ENCODE data around the gene ULK4.

DNA sequence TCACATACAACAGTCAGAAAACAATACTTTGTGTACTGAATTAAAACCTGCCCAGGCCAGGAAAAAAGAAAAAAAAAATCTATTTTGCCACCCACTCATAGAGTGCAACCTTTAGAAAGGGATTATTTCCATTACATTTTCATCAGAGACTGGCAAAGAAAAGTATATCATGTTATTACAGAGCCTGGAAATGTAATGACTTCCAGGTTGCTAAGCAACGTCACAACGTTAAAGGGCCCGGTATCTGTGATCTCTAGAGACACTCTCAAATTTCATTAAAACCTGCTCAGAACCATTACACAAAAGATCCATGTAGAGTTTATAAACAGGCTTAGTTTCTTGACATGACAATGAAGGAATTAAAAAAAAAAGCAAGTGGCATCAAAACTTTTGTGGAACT lies 592.1 kb downstream of the ULK4 start:
- TF ChIP-seq, protein P1, sequence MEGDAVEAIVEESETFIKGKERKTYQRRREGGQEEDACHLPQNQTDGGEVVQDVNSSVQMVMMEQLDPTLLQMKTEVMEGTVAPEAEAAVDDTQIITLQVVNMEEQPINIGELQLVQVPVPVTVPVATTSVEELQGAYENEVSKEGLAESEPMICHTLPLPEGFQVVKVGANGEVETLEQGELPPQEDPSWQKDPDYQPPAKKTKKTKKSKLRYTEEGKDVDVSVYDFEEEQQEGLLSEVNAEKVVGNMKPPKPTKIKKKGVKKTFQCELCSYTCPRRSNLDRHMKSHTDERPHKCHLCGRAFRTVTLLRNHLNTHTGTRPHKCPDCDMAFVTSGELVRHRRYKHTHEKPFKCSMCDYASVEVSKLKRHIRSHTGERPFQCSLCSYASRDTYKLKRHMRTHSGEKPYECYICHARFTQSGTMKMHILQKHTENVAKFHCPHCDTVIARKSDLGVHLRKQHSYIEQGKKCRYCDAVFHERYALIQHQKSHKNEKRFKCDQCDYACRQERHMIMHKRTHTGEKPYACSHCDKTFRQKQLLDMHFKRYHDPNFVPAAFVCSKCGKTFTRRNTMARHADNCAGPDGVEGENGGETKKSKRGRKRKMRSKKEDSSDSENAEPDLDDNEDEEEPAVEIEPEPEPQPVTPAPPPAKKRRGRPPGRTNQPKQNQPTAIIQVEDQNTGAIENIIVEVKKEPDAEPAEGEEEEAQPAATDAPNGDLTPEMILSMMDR (conservative IDR thresholded peaks at IDR 0.05 in 1 of 2, IDR thresholded peaks at IDR 0.05 in 1 of 2; ENCODE audit: low read depth in 1 of 2, low read length in 2 of 2), result no peak
- TF ChIP-seq EZH2 (IDR thresholded peaks at IDR 0.05; ENCODE audit: low read length, missing control alignments), result no peak
